GM12872 (cell line): ENCODE measurements around the gene CCDC93.
A peak's percentile ranks its signal among the peaks of the same experiment; 100 is the strongest.

ENCODE experiments used
- CTCF ChIP-seq: IDR thresholded peaks from 3 replicates; pipeline ENCODE4 v1.5.1; 2011; ENCODE audit warnings: low read depth, mild to moderate bottlenecking, low read length, moderate library complexity; ENCODE audit not compliant: insufficient read depth

Gene CCDC93

GRCh38 chr2:117960231-117960630 lies 53.6 kb downstream of the CCDC93 start:
- no peak for TF ChIP-seq CTCF

GRCh38 chr2:117958186-117958585 lies 55.7 kb downstream of the CCDC93 start:
- TF ChIP-seq CTCF: no peak

GRCh38 chr2:117957616-117958015 lies 56.3 kb downstream of the CCDC93 start:
- TF ChIP-seq CTCF: no peak

- TF ChIP-seq CTCF: 0 out of 3 replicates have a peak, but pooled peaks have one; percentile 3
Measured at GRCh38 chr2:117956036-117956796, 57.7 kb downstream of the CCDC93 start.

- no peak for TF ChIP-seq CTCF
Measured at GRCh38 chr2:117953231-117953630, 60.6 kb downstream of the CCDC93 start.

- TF ChIP-seq CTCF: no peak
Measured at GRCh38 chr2:117952701-117953100, 61.2 kb downstream of the CCDC93 start.

- no peak for TF ChIP-seq CTCF
Measured at GRCh38 chr2:117952228-117952627, 61.6 kb downstream of the CCDC93 start.
